HL-60 (cell line): ENCODE data around the gene ABHD17A.

Experiments used
- DNase-seq, 2 experiments: peaks; one replicate each; pipeline ENCODE4 v3.0.0-alpha.2; 2010 to 2020; ENCODE audit warnings: low read depth in 1 of 2, low spot score in 1 of 2
- H3K27ac ChIP-seq: fragments of 250-450 bp; sonication (Bioruptor Pico); replicated peaks from 2 replicates; pipeline ENCODE4 v1.5.1; 2020; ENCODE audit warnings: mild to moderate bottlenecking, moderate library complexity
- H3K27me3 ChIP-seq: fragments of 250-450 bp; sonication (Bioruptor Pico); 2 replicates; pipeline ENCODE4 v1.5.1; 2021; ENCODE audit warnings: mild to moderate bottlenecking, moderate library complexity; ENCODE audit not compliant: insufficient read depth, poor library complexity, severe bottlenecking
- H3K4me3 ChIP-seq: replicated peaks from 2 replicates; pipeline ENCODE4 v1.5.1; 2011; ENCODE audit warnings: mild to moderate bottlenecking, control low read depth, low read length; ENCODE audit not compliant: insufficient read depth
- GABPA ChIP-seq: IDR thresholded peaks from 2 replicates; pipeline ENCODE4 v1.6.1; 2012; ENCODE audit warnings: low read depth
- POLR2AphosphoS5 ChIP-seq: IDR thresholded peaks from 2 replicates; pipeline ENCODE4 v1.6.1; 2012; ENCODE audit warnings: low read depth
- SPI1 ChIP-seq: IDR thresholded peaks from 2 replicates; pipeline ENCODE4 v1.6.1; 2012; ENCODE audit warnings: low read depth, mild to moderate bottlenecking, borderline replicate concordance
- TF ChIP-seq, protein P1 (sequence below): IDR thresholded peaks from one replicate; pipeline ENCODE4 v1.5.1; 2011; ENCODE audit warnings: low read length, control low read depth, inconsistent platforms; ENCODE audit not compliant: insufficient read depth
- TF ChIP-seq, protein P2 (sequence below): IDR thresholded peaks from 2 replicates; pipeline ENCODE4 v1.6.1; 2012; ENCODE audit warnings: low read depth; ENCODE audit not compliant: insufficient replicate concordance

The ABHD17A gene

DNA sequence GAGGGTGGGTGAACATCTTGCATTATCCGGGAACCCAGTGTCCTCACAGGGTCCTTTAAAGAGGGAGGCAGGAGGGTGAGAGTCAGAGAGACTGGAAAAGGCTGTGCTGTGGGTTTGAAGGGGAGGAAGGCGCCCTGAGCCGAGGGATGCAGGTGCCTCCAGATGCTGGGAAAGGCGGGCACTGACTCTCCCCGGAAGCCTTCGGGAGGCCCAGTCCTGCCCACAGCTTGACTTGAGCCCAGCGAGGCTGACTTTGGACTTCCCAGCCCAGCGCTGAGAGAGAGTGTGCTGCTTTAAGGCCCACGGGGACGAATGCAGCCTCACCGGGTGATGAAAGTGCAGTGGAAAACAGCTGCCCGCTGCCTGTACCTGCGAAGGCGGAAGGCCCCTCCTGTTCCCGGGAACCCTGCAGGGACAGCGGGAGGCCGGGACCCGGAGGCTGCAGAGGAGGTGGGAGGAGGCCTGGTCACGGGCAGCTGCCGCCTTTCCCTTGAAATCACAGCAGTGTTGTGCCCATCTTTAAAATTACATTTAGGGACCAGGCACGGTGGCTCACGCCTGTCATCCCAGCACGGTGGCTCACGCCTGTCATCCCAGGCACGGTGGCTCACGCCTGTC, 53.1 kb downstream of the ABHD17A start:
- DNase-seq = no peak
- H3K27me3 ChIP-seq = no peaks in the 10 kb centered on the region
- TF ChIP-seq, protein P1, sequence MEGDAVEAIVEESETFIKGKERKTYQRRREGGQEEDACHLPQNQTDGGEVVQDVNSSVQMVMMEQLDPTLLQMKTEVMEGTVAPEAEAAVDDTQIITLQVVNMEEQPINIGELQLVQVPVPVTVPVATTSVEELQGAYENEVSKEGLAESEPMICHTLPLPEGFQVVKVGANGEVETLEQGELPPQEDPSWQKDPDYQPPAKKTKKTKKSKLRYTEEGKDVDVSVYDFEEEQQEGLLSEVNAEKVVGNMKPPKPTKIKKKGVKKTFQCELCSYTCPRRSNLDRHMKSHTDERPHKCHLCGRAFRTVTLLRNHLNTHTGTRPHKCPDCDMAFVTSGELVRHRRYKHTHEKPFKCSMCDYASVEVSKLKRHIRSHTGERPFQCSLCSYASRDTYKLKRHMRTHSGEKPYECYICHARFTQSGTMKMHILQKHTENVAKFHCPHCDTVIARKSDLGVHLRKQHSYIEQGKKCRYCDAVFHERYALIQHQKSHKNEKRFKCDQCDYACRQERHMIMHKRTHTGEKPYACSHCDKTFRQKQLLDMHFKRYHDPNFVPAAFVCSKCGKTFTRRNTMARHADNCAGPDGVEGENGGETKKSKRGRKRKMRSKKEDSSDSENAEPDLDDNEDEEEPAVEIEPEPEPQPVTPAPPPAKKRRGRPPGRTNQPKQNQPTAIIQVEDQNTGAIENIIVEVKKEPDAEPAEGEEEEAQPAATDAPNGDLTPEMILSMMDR = no peak
- TF ChIP-seq POLR2AphosphoS5 = no peak
- TF ChIP-seq GABPA = no peak
- TF ChIP-seq, protein P2, sequence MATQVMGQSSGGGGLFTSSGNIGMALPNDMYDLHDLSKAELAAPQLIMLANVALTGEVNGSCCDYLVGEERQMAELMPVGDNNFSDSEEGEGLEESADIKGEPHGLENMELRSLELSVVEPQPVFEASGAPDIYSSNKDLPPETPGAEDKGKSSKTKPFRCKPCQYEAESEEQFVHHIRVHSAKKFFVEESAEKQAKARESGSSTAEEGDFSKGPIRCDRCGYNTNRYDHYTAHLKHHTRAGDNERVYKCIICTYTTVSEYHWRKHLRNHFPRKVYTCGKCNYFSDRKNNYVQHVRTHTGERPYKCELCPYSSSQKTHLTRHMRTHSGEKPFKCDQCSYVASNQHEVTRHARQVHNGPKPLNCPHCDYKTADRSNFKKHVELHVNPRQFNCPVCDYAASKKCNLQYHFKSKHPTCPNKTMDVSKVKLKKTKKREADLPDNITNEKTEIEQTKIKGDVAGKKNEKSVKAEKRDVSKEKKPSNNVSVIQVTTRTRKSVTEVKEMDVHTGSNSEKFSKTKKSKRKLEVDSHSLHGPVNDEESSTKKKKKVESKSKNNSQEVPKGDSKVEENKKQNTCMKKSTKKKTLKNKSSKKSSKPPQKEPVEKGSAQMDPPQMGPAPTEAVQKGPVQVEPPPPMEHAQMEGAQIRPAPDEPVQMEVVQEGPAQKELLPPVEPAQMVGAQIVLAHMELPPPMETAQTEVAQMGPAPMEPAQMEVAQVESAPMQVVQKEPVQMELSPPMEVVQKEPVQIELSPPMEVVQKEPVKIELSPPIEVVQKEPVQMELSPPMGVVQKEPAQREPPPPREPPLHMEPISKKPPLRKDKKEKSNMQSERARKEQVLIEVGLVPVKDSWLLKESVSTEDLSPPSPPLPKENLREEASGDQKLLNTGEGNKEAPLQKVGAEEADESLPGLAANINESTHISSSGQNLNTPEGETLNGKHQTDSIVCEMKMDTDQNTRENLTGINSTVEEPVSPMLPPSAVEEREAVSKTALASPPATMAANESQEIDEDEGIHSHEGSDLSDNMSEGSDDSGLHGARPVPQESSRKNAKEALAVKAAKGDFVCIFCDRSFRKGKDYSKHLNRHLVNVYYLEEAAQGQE = no peak
- TF ChIP-seq SPI1 = no peak
- H3K27ac ChIP-seq = no peak overlapping the region
- no peak overlapping the region for H3K4me3 ChIP-seq

DNA sequence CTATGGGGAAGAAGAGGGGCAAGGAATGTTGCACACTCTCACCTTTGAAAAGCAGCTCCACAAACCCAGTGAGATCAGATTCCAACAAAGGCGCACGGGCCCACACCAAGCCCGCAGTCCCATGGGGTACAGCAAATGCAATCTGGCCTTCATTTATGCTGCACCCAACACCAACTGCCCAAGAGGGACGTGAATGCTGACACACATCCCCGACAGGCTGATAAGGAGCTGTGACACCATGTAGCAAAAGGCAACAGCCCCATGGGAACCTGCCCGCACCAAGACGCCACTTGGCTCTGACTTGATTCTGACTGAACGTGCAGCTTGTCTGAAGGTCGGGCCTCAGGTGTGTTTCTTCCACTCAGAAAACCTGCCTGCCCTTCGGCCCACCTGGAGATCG, 54.3 kb downstream of the ABHD17A start:
- H3K27ac ChIP-seq = no peak overlapping the region
- TF ChIP-seq SPI1 (no peak), GABPA (no peak), POLR2AphosphoS5 (no peak)
- TF ChIP-seq, protein P2 = no peak
- TF ChIP-seq, protein P1 = no peak
- DNase-seq = no peak
- H3K4me3 ChIP-seq = no peak overlapping the region
- H3K27me3 ChIP-seq = no peaks in the 10 kb centered on the region

DNA sequence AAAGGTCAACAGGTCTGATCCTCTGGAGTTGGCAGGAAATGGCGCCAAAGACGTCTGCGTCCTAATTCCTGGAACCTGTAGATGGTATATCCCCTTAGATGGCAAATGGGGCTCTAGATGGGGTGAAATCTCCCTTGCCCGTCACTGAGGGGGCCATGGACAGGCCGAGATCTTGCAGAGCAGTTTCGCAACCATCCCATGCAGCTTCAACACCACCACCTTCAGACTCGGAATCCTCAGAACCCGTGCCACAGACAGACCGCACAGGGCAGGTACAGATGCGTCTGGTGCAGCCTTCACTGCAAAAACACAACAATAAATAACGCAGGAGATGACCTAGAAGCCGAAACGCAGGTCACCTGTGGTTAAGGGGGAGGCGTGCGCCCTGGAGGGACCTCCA, 54.7 kb downstream of the ABHD17A start:
- Histone ChIP-seq H3K27me3 (no peaks in the 10 kb centered on the region), H3K27ac (no peak overlapping the region), H3K4me3 (no peak overlapping the region)
- TF ChIP-seq GABPA = no peak
- TF ChIP-seq POLR2AphosphoS5 = no peak
- no peak for TF ChIP-seq SPI1
- TF ChIP-seq, protein P2 = no peak
- TF ChIP-seq, protein P1 = no peak
- no peak for DNase-seq
